Ectodermal cell (in vitro differentiated cells): ENCODE measurements around the gene MTR.

Experiments
- H3K27ac ChIP-seq: 2 replicates; pipeline ENCODE4 v1.7.0; 2013; ENCODE audit warnings: mild to moderate bottlenecking, low read depth, low read length; ENCODE audit not compliant: insufficient read depth, poor library complexity, severe bottlenecking
- H3K27me3 ChIP-seq: 2 replicates; pipeline ENCODE4 v1.7.0; 2013; ENCODE audit warnings: mild to moderate bottlenecking, low read length; ENCODE audit not compliant: insufficient read depth, control insufficient read depth, poor library complexity, severe bottlenecking
- H3K36me3 ChIP-seq: one replicate; pipeline ENCODE4 v1.7.0; 2013; ENCODE audit warnings: low read length; ENCODE audit not compliant: control insufficient read depth, insufficient read depth
- H3K4me1 ChIP-seq: one replicate; pipeline ENCODE4 v1.7.0; 2013; ENCODE audit warnings: low read length; ENCODE audit not compliant: control insufficient read depth, insufficient read depth
- H3K4me3 ChIP-seq: 2 replicates; pipeline ENCODE4 v1.7.0; 2013; ENCODE audit warnings: low read depth, low read length, control low read depth; ENCODE audit not compliant: insufficient read depth
- H3K9me3 ChIP-seq: 2 replicates; pipeline ENCODE4 v1.7.0; 2013; ENCODE audit warnings: mild to moderate bottlenecking, low read length, moderate library complexity; ENCODE audit not compliant: control insufficient read depth
- WGBS, 2 experiments: methylation state at CpG; one replicate each; pipeline ENCODE4 v1.1.7; 2013; ENCODE audit warnings: missing lambda C conversion rate in 2 of 2; 5-methylcytosine and 5-hydroxymethylcytosine counted together

MTR gene

DNA sequence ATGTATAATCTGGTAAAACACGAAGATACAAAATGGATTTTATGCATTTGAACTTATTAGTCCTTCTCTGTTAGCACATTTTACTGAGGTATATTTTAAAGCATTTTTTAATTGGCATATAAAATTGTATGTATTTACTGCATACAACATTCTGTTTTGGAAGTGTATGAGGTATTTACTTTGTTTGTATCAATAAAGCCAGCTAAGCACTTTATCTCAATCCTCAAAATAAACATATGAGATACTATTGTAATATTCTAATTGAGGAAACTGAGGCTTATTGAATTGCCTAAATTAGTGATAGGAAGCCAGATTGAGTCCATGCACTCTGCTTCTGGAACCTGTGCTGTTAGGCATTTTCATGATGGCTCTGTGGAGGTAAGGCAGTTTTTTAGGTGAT is 65.6 kb downstream of the MTR start:
- no peaks in the 10 kb centered on the region for H3K9me3 ChIP-seq
- H3K4me1 ChIP-seq: no peaks in the 10 kb centered on the region
- H3K27ac ChIP-seq: no peak overlapping the region
- H3K4me3 ChIP-seq: no peak overlapping the region
- 100% methylated on average over 1 of the region's 1 CpG; no CpG with 5 or more reads in 1 of the 2 experiments for WGBS, 2 experiments
- H3K36me3 ChIP-seq: peaks cover 8% of the 10 kb centered on the region
- H3K27me3 ChIP-seq: no peaks in the 10 kb centered on the region

GRCh38 chr1:236861560-236862218 is 66.6 kb downstream of the MTR start:
- H3K9me3 ChIP-seq: no peaks in the 10 kb centered on the region
- H3K27ac ChIP-seq: no peak overlapping the region
- peaks cover 4% of the 10 kb centered on the region for H3K36me3 ChIP-seq
- H3K4me3 ChIP-seq: no peak overlapping the region
- 95 to 100% methylated on average over 2 of the region's 2 CpGs for whole genome bisulfite sequencing, 2 experiments
- H3K27me3 ChIP-seq: no peaks in the 10 kb centered on the region
- no peaks in the 10 kb centered on the region for H3K4me1 ChIP-seq

- H3K4me3 ChIP-seq: no peak overlapping the region
- H3K27ac ChIP-seq: no peak overlapping the region
- 95 to 100% methylated on average over 4 of the region's 4 CpGs for WGBS, 2 experiments
- H3K9me3 ChIP-seq: no peaks in the 10 kb centered on the region
- H3K36me3 ChIP-seq: peaks cover 4% of the 10 kb centered on the region
- H3K27me3 ChIP-seq: no peaks in the 10 kb centered on the region
- no peaks in the 10 kb centered on the region for H3K4me1 ChIP-seq
These were observed 67.1 kb downstream of the MTR start for GRCh38 chr1:236862219-236862591.

DNA sequence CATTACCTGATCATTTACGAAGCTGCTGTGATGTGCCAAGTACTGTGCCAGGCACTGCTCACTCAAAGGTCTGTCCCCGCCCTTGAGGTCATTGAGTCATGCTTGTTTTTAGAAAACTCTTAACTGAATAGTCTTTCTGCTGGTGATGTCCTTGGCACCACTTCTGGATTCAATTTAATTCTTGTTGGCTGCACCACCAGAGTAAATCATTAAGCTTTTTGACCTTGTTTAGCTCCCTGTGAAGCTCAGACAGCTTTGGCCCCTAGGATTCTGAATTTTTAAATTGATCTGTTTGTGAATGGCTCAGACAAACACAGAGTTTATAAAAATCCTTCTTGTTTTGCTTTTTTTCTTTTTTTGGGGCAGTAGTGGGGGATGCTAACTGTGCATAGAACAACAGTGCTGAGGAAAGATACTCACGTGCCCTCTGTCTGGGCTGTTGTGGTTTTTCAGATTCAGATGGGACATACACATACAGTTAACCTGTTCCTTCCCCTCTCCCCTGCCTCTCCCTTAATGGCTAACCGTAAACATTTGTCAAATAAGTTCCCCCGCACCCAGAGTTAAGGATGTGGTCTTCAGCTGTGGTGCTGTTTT is 67.6 kb downstream of the MTR start:
- no peak overlapping the region for H3K4me3 ChIP-seq
- WGBS, 2 experiments: 94 to 96% methylated on average over 5 of the region's 5 CpGs
- peaks cover 6% of the 10 kb centered on the region for H3K36me3 ChIP-seq
- no peaks in the 10 kb centered on the region for H3K27me3 ChIP-seq
- H3K27ac ChIP-seq: no peak overlapping the region
- no peaks in the 10 kb centered on the region for H3K4me1 ChIP-seq
- no peaks in the 10 kb centered on the region for H3K9me3 ChIP-seq

DNA sequence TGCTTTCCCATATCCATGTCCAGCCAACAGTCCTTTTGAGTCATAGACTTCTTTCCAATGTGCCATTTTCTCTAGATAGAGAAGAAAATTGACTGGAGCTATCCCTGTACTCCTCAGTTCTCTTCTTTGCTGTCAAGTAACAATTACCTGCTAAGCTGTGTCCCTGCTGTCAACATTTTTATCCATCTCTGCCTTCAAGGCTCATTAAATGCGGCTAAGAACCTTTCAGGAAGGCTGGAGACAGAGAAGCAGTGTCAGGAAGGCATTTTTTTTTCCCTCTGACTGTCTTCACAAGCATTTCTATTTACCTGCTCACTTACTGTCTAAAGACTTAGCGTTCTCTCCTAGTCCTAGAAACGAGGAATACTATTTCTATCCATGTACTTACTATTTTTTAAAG is 69.1 kb downstream of the MTR start:
- no peak overlapping the region for H3K27ac ChIP-seq
- H3K27me3 ChIP-seq: no peaks in the 10 kb centered on the region
- no peaks in the 10 kb centered on the region for H3K9me3 ChIP-seq
- no peak overlapping the region for H3K4me3 ChIP-seq
- H3K4me1 ChIP-seq: no peaks in the 10 kb centered on the region
- WGBS, 2 experiments: 80 to 95% methylated on average over 1 to 2 of the region's 3 CpGs
- peaks cover 12% of the 10 kb centered on the region for H3K36me3 ChIP-seq

- WGBS, 2 experiments: 100% methylated on average over 2 of the region's 3 CpGs
- Histone ChIP-seq H3K9me3 (no peaks in the 10 kb centered on the region), H3K27ac (no peak overlapping the region), H3K4me1 (no peaks in the 10 kb centered on the region), H3K36me3 (peaks cover 8% of the 10 kb centered on the region), H3K27me3 (no peaks in the 10 kb centered on the region), H3K4me3 (no peak overlapping the region)
These were observed 70.1 kb downstream of the MTR start for GRCh38 chr1:236864996-236865817.

- Histone ChIP-seq H3K9me3 (no peaks in the 10 kb centered on the region), H3K4me1 (no peaks in the 10 kb centered on the region), H3K27me3 (no peaks in the 10 kb centered on the region), H3K36me3 (peaks cover 8% of the 10 kb centered on the region), H3K4me3 (no peak overlapping the region), H3K27ac (no peak overlapping the region)
- WGBS, 2 experiments: 100% methylated on average over 1 of the region's 1 CpG; no CpG with 5 or more reads in 1 of the 2 experiments
These were observed 70.7 kb downstream of the MTR start for GRCh38 chr1:236865818-236866155.

DNA sequence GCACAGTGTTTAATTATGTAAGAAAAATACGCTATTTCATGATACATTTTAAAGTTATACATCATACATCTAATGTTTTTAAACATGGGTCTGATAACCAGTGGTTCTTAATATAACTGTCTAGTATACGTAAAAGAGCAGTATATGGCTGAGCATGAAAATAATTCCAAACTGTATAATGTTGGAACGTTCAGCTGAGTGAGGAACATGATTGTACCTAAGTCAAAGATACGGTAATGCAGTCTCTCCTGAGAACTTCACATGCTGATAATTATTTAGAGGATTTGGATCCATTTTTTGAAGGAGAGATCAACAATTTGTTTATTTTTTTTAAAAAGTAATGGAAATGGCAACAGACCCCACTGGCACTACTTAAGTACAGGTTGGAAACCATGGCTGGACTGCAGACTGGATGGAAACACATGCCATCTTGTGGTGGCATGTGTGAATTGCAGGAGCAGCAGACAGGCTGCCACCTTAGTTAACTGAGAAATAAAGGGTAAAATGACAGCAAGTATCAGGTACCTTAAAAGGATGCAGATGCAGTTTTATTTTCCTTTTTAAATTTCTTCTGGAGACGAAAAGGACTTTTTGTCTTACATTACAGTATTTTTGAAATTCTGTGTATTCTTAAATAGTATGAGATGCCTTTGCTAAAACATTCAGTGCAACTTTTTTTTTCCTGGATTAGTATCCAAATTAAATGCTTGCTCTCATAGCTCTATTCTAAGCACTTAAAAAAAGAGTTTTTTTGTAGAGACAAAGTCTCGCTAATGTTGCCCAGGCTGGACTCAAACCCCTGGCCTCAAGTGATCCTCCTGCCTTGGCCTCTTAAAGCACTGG is 73.8 kb downstream of the MTR start:
- H3K9me3 ChIP-seq: no peaks in the 10 kb centered on the region
- H3K4me1 ChIP-seq: no peaks in the 10 kb centered on the region
- no peak overlapping the region for H3K4me3 ChIP-seq
- no peaks in the 10 kb centered on the region for H3K27me3 ChIP-seq
- peaks cover 8% of the 10 kb centered on the region for H3K36me3 ChIP-seq
- H3K27ac ChIP-seq: no peak overlapping the region
- 88 to 93% methylated on average over 4 to 6 of the region's 6 CpGs for WGBS, 2 experiments

DNA sequence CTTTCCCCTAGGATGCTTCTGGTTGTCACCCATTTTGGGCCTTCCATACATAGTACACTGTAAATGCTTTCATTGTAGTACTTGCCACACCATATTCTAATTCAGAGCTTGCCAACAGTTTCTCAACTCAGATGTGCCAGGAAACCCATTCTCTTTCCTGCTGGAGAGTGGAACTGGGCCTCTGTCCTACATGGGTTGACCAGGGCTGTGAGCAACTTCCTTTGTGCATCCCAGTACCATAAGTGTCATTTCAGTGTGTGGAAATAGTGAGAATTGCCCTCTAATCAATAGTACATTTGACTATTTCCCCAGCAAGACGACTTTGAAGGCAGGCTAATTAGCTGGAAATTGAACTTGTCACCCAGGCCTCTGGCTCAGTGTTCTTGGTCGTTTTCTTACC is 74.8 kb downstream of the MTR start:
- Histone ChIP-seq H3K4me3 (no peak overlapping the region), H3K4me1 (no peaks in the 10 kb centered on the region), H3K36me3 (peaks cover 8% of the 10 kb centered on the region), H3K9me3 (no peaks in the 10 kb centered on the region), H3K27ac (no peak overlapping the region), H3K27me3 (no peaks in the 10 kb centered on the region)
- 92% methylated on average over 2 of the region's 2 CpGs for WGBS, 2 experiments

GRCh38 chr1:236870721-236871120 is 75.6 kb downstream of the MTR start:
- Histone ChIP-seq H3K27me3 (no peaks in the 10 kb centered on the region), H3K4me3 (no peak overlapping the region), H3K4me1 (no peaks in the 10 kb centered on the region), H3K36me3 (peaks cover 8% of the 10 kb centered on the region), H3K9me3 (no peaks in the 10 kb centered on the region), H3K27ac (no peak overlapping the region)
- 95% methylated on average over 6 of the region's 6 CpGs for WGBS, 2 experiments
